ENCODE data around the gene DUSP22. TPM values are rescaled to one million over a fixed set of nuclear protein-coding genes. Genes with fewer than 3 reads are reported as not detected.

The DUSP22 gene
- total RNA-seq, 1 experiment from 2014 or later: 34.8 TPM

DNA sequence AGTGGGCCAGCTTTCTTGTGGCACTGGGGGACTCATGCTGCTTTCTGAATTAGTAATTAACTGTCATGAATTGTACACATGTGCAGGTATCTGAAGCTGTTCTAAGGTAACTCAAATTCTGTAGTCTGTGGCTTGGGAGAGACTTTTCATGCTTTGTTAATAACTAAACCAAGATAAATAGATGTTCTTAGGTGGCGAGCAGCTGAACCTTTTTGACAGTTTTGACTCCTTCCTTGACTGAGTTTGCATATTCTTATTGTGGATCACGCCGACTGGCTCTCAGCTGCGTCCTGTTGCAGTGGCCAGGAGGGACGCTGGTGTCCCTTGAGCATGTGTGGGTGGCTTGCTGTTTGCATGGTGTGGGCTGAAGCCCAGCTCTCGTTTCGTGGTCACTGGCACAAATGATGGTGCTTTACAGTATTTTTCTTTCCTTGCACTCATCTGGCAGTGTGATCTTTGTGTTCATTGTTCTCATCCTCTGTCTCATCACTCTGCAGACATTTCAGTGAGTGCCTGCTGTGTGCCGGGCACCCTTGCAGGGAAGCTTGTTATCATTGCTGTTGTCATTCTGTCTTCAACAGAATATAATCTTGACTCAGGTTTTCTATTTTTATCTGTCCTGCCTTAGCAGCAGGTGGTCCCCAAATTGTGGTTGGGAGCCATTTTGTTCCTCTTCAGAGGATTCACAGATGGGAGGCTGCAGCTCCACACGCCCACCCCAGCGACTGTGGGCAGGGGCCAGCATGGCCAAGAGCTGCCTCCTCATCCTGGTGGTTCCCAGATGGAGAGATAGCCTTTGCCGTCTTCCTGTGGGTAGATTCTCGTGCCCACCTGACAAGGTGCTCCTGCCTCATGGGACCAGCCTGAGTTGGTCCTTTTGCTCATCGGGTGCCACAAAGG lies 39.6 kb downstream of the DUSP22 start:
- CTCF ChIA-PET: no interaction called here
- POLR2A ChIA-PET: no interaction called here
- H3K4me3 ChIP-seq (ENCODE audit: low read depth in 2 of 2, low read length in 2 of 2): no peak overlapping the region
- TF ChIP-seq SIN3A (IDR thresholded peaks at IDR 0.05; ENCODE audit: borderline replicate concordance, insufficient read depth, low read depth, low read length): no peak
- no peak for TF ChIP-seq POLR2AphosphoS5 (IDR thresholded peaks at IDR 0.05; ENCODE audit: low read depth, low read length)
- no peak for TF ChIP-seq TCF7L2 (IDR thresholded peaks at IDR 0.05; ENCODE audit: low read depth, low read length)
- TF ChIP-seq, protein P1, sequence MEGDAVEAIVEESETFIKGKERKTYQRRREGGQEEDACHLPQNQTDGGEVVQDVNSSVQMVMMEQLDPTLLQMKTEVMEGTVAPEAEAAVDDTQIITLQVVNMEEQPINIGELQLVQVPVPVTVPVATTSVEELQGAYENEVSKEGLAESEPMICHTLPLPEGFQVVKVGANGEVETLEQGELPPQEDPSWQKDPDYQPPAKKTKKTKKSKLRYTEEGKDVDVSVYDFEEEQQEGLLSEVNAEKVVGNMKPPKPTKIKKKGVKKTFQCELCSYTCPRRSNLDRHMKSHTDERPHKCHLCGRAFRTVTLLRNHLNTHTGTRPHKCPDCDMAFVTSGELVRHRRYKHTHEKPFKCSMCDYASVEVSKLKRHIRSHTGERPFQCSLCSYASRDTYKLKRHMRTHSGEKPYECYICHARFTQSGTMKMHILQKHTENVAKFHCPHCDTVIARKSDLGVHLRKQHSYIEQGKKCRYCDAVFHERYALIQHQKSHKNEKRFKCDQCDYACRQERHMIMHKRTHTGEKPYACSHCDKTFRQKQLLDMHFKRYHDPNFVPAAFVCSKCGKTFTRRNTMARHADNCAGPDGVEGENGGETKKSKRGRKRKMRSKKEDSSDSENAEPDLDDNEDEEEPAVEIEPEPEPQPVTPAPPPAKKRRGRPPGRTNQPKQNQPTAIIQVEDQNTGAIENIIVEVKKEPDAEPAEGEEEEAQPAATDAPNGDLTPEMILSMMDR (IDR thresholded peaks at IDR 0.05): no peak
- intact Hi-C loops (cut with micrococcal nuclease; ENCODE audit: unreplicated experiment): no loop called here
- no peak for ATAC-seq
- BruUV-seq (replicated peaks): no TSS peak
- in situ Hi-C loops (cut with HindIII; ENCODE audit: low pct_unique_long_range_greater_than_20kb, low sequenced_read_pairs): no loop called here
- H3K9me3 ChIP-seq (ENCODE audit: control insufficient read depth, insufficient read depth, low read depth, low read length): no peaks in the 10 kb centered on the region
- H3K27ac ChIP-seq (ENCODE audit: low read length): no peak overlapping the region
- H3K27me3 ChIP-seq (ENCODE audit: control insufficient read depth, insufficient read depth, low read length): no peaks in the 10 kb centered on the region
- H3K36me3 ChIP-seq (ENCODE audit: control insufficient read depth, insufficient read depth, low read length): no peaks in the 10 kb centered on the region
- no peaks in the 10 kb centered on the region for H3K4me1 ChIP-seq (ENCODE audit: control insufficient read depth, insufficient read depth, low read length)
- DNase-seq (ENCODE audit: low read depth, low spot score): no peak

DNA sequence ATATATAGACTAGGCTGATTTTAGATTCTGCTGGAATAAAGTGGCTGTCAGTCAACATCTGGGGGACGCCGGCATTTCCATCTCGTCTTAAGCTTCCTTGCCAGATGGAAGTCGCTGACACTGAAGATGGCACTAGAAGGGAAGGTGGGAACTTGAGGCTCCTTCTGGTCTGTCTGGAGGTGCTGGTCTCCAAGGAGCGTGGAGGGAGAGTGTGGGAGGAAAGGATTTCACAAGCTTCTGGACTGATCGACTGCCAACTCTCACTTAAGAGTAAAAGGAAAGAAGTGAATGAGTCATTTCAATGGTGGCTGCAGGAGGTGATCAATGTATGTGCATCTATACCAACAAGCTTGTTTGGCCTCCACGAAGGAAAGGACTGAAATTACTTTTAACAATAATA lies 40.4 kb downstream of the DUSP22 start:
- no peak overlapping the region for H3K27ac ChIP-seq (ENCODE audit: low read length)
- DNase-seq (ENCODE audit: low read depth, low spot score) (no peak), ATAC-seq (no peak)
- no peak overlapping the region for H3K4me3 ChIP-seq (ENCODE audit: low read depth in 2 of 2, low read length in 2 of 2)
- H3K4me1 ChIP-seq (ENCODE audit: control insufficient read depth, insufficient read depth, low read length): no peaks in the 10 kb centered on the region
- in situ Hi-C loops (cut with HindIII; ENCODE audit: low pct_unique_long_range_greater_than_20kb, low sequenced_read_pairs): no loop called here
- no peak for TF ChIP-seq TCF7L2 (IDR thresholded peaks at IDR 0.05; ENCODE audit: low read depth, low read length)
- TF ChIP-seq SIN3A (IDR thresholded peaks at IDR 0.05; ENCODE audit: borderline replicate concordance, insufficient read depth, low read depth, low read length): no peak
- TF ChIP-seq, protein P2, sequence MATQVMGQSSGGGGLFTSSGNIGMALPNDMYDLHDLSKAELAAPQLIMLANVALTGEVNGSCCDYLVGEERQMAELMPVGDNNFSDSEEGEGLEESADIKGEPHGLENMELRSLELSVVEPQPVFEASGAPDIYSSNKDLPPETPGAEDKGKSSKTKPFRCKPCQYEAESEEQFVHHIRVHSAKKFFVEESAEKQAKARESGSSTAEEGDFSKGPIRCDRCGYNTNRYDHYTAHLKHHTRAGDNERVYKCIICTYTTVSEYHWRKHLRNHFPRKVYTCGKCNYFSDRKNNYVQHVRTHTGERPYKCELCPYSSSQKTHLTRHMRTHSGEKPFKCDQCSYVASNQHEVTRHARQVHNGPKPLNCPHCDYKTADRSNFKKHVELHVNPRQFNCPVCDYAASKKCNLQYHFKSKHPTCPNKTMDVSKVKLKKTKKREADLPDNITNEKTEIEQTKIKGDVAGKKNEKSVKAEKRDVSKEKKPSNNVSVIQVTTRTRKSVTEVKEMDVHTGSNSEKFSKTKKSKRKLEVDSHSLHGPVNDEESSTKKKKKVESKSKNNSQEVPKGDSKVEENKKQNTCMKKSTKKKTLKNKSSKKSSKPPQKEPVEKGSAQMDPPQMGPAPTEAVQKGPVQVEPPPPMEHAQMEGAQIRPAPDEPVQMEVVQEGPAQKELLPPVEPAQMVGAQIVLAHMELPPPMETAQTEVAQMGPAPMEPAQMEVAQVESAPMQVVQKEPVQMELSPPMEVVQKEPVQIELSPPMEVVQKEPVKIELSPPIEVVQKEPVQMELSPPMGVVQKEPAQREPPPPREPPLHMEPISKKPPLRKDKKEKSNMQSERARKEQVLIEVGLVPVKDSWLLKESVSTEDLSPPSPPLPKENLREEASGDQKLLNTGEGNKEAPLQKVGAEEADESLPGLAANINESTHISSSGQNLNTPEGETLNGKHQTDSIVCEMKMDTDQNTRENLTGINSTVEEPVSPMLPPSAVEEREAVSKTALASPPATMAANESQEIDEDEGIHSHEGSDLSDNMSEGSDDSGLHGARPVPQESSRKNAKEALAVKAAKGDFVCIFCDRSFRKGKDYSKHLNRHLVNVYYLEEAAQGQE (IDR thresholded peaks at IDR 0.05; ENCODE audit: insufficient read depth in 1 of 2, low read depth in 2 of 2, low read length in 1 of 2): no peak
- TF ChIP-seq, protein P1 (IDR thresholded peaks at IDR 0.05): no peak
- no peak for TF ChIP-seq POLR2AphosphoS5 (IDR thresholded peaks at IDR 0.05; ENCODE audit: low read depth, low read length)
- H3K27me3 ChIP-seq (ENCODE audit: control insufficient read depth, insufficient read depth, low read length): no peaks in the 10 kb centered on the region
- CTCF ChIA-PET: interaction anchor here (0.7 kb wide), 1 partner anchor 19 kb away, joined by 5 read pairs; no protein-coding TSS in a partner anchor
- POLR2A ChIA-PET: no interaction called here
- intact Hi-C loops (cut with micrococcal nuclease; ENCODE audit: unreplicated experiment): no loop called here
- H3K9me3 ChIP-seq (ENCODE audit: control insufficient read depth, insufficient read depth, low read depth, low read length): no peaks in the 10 kb centered on the region
- no peaks in the 10 kb centered on the region for H3K36me3 ChIP-seq (ENCODE audit: control insufficient read depth, insufficient read depth, low read length)
- no TSS peak for BruUV-seq (replicated peaks)
